Spleen (tissue), 7 donors: ENCODE measurements around the gene PDE6A.

ENCODE experiments used
- CTCF ChIP-seq, 11 experiments: fragments of 200-600 bp in 7 of 11; fragments of 450-650 bp in 4 of 11; sonication (generic) in 4 of 11; IDR thresholded peaks in 8 of 11; conservative IDR thresholded peaks in 3 of 11; 1 replicate in 7 of 11; 2 replicates in 4 of 11; pipeline versions ENCODE4 v1.4.0 to v1.8.0; 2016 to 2021; ENCODE audit warnings: antibody characterized with exemption in 11 of 11, inconsistent platforms in 4 of 11, mild to moderate bottlenecking in 1 of 11
- POLR2A ChIP-seq, 3 donors: fragments of 450-650 bp; IDR thresholded peaks; one replicate each; pipeline ENCODE4 v1.5.1; 2017; ENCODE audit warnings: antibody characterized with exemption in 3 of 3, mild to moderate bottlenecking in 1 of 3
- POLR2AphosphoS5 ChIP-seq, 3 donors: sonication (generic); formaldehyde crosslinking; IDR thresholded peaks; one replicate each; pipeline ENCODE4 v1.5.1; 2017; ENCODE audit warnings: antibody characterized with exemption in 3 of 3
- donor health status: DM: no; HTN: no; CAD: no; lungs with moderate emphysema.
- donor health status: DM: no; HTN: no; CAD: no.
- donor health status: DM: no; HTN: no; CAD: no.

- TF ChIP-seq CTCF (IDR thresholded peaks at IDR 0.05 in 8 of 11, conservative IDR thresholded peaks at IDR 0.05 in 3 of 11) (no peak), POLR2A (IDR thresholded peaks at IDR 0.05) (no peak), POLR2AphosphoS5 (IDR thresholded peaks at IDR 0.05) (no peak)
Observed at GRCh38 chr5:149940077-149940574, 4.5 kb downstream of the PDE6A start.
